Lung (tissue), 12 donors: ENCODE measurements around the gene ELMOD1. TPM values are rescaled to one million over a fixed set of nuclear protein-coding genes. Genes with fewer than 3 reads are reported as not detected.

Source experiments
- ATAC-seq: fragments of 200-7000 bp; cut with Tn5 transposase; one replicate; pipeline ENCODE4 v1.9.1; 2020; ENCODE audit warnings: moderate number of reproducible peaks; ENCODE audit not compliant: insufficient read depth, low FRiP score
- DNase-seq, 3 donors: peaks; one replicate each; pipeline ENCODE4 v3.0.0-alpha.2; 2013 to 2017
- H3K27ac ChIP-seq, 2 donors: one replicate each; pipeline ENCODE4 v1.5.1; 2013; ENCODE audit warnings: mild to moderate bottlenecking in 2 of 2, moderate library complexity in 2 of 2, control low read depth in 1 of 2, inconsistent platforms in 1 of 2, low read depth in 1 of 2, low read length in 1 of 2
- H3K27me3 ChIP-seq, 3 donors: one replicate each; pipeline ENCODE4 v1.5.1; 2013; ENCODE audit warnings: low read length in 2 of 3; ENCODE audit not compliant: control insufficient read depth in 3 of 3, insufficient read depth in 3 of 3
- H3K36me3 ChIP-seq, 4 donors: one replicate each; pipeline ENCODE4 v1.5.1; 2013; ENCODE audit warnings: low read length in 4 of 4, mild to moderate bottlenecking in 1 of 4, moderate library complexity in 1 of 4; ENCODE audit not compliant: control insufficient read depth in 4 of 4, insufficient read depth in 4 of 4
- H3K4me1 ChIP-seq, 5 donors: one replicate each; pipeline ENCODE4 v1.5.1; 2013; ENCODE audit warnings: low read length in 5 of 5, mild to moderate bottlenecking in 2 of 5, moderate library complexity in 1 of 5; ENCODE audit not compliant: control insufficient read depth in 5 of 5, insufficient read depth in 5 of 5
- H3K4me3 ChIP-seq: one replicate; pipeline ENCODE4 v1.5.1; 2013; ENCODE audit warnings: mild to moderate bottlenecking, control low read depth, moderate library complexity
- H3K9ac ChIP-seq, 2 donors: one replicate each; pipeline ENCODE4 v1.5.1; 2013; ENCODE audit warnings: low read length in 2 of 2, control low read depth in 1 of 2; ENCODE audit not compliant: insufficient read depth in 1 of 2
- H3K9me3 ChIP-seq, 4 donors: one replicate each; pipeline ENCODE4 v1.5.1; 2013; ENCODE audit warnings: low read length in 3 of 4, mild to moderate bottlenecking in 1 of 4, moderate library complexity in 1 of 4; ENCODE audit not compliant: control insufficient read depth in 4 of 4, insufficient read depth in 3 of 4
- WGBS, 2 donors: extraction: QIAGEN DNeasy Blood & Tissue Kit; methylation state at CpG; one replicate each; pipeline ENCODE4 v1.1.7; 2013; 5-methylcytosine and 5-hydroxymethylcytosine counted together
- polyA plus RNA-seq, 2 donors: library from polyadenylated mRNA; stranded (reverse); fragments of 200-250 nt; gene quantifications; one replicate each; pipeline ENCODE4 v1.2.1, GENCODE V29; 2013
- total RNA-seq, 2 donors: library from RNA; depleted of rRNA in 1 of 2; stranded (reverse); fragments of >200 nt in 1 of 2; gene quantifications; one replicate each; pipeline ENCODE4 v1.2.1, GENCODE V29; 2014 to 2021
- TF ChIP-seq, protein P1 (sequence below): IDR thresholded peaks from 2 replicates; pipeline ENCODE4 v1.5.1; 2012; ENCODE audit warnings: mild to moderate bottlenecking; ENCODE audit errors: control extremely low read depth, extremely low read depth
- donor health status: control.
- donor health status: control.
- donor health status: Bipolar disorder and iron deficiency.
- donor health status: healthy.
- donor health status: DM: yes; HTN: yes; CAD: no.

The ELMOD1 gene
- total and polyA plus RNA-seq, 4 donors: 0.19 to 1.9 (median 0.82) TPM

DNA sequence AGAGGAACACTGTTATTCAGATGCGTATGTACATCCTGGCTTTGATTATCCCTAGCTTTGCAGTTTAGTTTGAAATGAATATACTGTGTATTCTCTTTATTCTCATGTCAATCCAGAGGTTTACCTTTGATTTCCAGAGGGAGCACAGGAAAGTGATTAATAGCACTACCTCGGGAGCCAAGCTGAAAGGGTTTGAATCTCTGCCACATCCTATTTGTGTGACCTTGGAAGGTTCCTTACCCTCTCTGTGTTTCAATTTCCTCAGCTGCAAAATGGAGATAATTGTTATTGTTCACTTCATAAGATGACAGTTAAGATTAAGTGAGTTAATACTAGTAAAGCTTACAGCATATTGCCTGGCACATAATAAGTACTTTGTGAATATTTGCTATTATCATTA, 17.9 kb downstream of the ELMOD1 start:
- DNase-seq (no peak), ATAC-seq (no peak)
- no peaks in the 10 kb centered on the region for H3K9me3 ChIP-seq
- TF ChIP-seq, protein P1, sequence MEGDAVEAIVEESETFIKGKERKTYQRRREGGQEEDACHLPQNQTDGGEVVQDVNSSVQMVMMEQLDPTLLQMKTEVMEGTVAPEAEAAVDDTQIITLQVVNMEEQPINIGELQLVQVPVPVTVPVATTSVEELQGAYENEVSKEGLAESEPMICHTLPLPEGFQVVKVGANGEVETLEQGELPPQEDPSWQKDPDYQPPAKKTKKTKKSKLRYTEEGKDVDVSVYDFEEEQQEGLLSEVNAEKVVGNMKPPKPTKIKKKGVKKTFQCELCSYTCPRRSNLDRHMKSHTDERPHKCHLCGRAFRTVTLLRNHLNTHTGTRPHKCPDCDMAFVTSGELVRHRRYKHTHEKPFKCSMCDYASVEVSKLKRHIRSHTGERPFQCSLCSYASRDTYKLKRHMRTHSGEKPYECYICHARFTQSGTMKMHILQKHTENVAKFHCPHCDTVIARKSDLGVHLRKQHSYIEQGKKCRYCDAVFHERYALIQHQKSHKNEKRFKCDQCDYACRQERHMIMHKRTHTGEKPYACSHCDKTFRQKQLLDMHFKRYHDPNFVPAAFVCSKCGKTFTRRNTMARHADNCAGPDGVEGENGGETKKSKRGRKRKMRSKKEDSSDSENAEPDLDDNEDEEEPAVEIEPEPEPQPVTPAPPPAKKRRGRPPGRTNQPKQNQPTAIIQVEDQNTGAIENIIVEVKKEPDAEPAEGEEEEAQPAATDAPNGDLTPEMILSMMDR: no peak
- H3K9ac ChIP-seq: no peak overlapping the region
- H3K4me1 ChIP-seq: no peaks in the 10 kb centered on the region
- no peak overlapping the region for H3K27ac ChIP-seq
- WGBS, 2 donors: 43 to 47% methylated on average over 2 of the region's 2 CpGs
- H3K27me3 ChIP-seq: peaks cover 0 to 6% (median 3%) of the 10 kb centered on the region in 3 donors
- H3K4me3 ChIP-seq: no peak overlapping the region
- H3K36me3 ChIP-seq: no peaks in the 10 kb centered on the region

DNA sequence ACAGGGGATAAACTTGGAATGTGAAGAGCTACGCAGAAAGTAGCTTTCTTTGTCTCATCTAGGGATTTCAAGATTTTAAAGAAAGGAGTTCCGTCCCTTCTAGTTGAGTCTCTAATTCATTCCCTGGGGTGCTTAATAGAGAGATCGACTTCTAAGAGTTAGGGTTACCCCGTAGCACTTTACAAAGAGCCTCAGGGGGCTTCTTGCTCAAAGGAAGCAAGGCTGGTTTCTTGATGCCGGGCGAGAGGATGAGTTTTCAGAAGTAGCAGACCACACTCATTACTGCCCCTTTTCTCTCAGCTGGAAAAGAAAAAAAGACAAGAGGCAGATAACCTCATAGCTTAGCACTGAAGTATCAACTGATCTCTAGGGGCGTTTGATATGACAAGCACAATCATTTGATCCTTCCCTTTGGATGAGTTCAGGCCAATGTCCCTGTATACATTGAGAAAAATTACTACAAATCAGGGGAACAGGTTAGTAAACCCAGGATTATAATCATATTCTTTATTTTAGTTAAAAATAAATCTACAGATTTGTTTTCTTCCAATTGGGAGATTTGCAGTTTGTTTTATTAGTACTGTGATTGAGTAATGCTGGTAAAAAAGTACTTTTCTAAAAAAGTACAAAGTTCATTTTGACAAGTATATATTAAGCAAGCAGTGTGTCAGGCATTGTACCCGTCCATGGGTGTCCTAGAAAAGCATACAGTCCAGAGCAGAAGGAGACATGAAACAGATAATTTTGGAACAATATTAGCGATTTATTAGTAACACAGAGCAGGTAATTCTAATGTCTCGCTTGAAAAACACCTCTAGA, 18.7 kb downstream of the ELMOD1 start:
- TF ChIP-seq, protein P1: no peak
- no peak overlapping the region for H3K4me3 ChIP-seq
- ATAC-seq (no peak), DNase-seq (no peak)
- H3K36me3 ChIP-seq: no peaks in the 10 kb centered on the region
- 59 to 66% methylated on average over 10 of the region's 10 CpGs for WGBS, 2 donors
- H3K9me3 ChIP-seq: no peaks in the 10 kb centered on the region
- no peak overlapping the region for H3K27ac ChIP-seq
- no peaks in the 10 kb centered on the region for H3K4me1 ChIP-seq
- peaks cover 0 to 6% (median 3%) of the 10 kb centered on the region in 3 donors for H3K27me3 ChIP-seq
- H3K9ac ChIP-seq: no peak overlapping the region

DNA sequence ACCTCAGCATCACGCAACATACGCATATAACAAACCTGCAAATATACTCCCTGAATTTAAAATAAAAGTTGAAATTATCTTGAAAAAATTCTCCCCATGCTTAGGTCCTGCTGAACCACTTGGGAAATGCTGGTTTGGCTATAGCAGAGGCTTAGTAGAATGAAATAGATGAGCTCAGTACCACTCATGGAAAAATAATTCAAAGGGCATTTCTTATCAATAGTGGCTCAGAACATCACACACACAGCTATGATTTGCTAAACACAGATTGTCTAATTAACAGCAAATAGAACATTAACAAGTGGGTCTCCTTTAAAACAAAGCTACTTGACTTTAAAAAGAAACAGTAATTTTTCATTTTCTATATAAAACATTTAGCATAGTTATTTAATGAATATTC, 21.5 kb downstream of the ELMOD1 start:
- H3K9me3 ChIP-seq: no peaks in the 10 kb centered on the region
- WGBS, 2 donors: 99% methylated on average over 2 of the region's 2 CpGs
- peaks cover 0 to 6% (median 3%) of the 10 kb centered on the region in 3 donors for H3K27me3 ChIP-seq
- no peak overlapping the region for H3K27ac ChIP-seq
- ATAC-seq: no peak
- H3K4me3 ChIP-seq: no peak overlapping the region
- no peak overlapping the region for H3K9ac ChIP-seq
- H3K36me3 ChIP-seq: no peaks in the 10 kb centered on the region
- no peak for DNase-seq
- no peaks in the 10 kb centered on the region for H3K4me1 ChIP-seq
- TF ChIP-seq, protein P1: no peak
